Cortex of kidney (tissue), 1 donor: ENCODE measurements around the gene CYB5RL.

Experiments used
- DNase-seq: peaks from one replicate; lab custom pipeline; 2025; lab: John Stamatoyannopoulos, UW

Gene CYB5RL

GRCh38 chr1:54159733-54160316, 40.0 kb downstream of the CYB5RL start:
- DNase-seq = no peak

DNA sequence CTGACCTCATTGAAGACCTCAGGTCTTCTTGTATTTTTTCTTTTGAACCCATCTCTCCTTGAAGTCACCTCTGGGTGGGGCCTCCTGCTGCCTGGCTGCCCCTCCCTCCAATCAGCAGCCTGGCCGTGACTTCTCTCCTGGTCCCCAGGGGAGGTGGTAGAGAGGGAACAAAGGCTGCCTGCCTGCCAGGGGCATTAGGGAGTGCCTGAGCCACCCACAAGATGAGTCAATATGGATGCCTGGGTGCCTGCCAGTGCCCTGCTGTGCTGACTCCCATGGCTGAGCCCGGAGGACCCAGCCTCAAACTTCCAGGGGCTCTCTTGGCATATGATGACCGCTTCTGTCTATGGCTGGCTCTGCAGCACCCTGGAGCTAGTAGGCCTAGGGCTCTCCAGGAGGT, 41.8 kb downstream of the CYB5RL start:
- no peak for DNase-seq

DNA sequence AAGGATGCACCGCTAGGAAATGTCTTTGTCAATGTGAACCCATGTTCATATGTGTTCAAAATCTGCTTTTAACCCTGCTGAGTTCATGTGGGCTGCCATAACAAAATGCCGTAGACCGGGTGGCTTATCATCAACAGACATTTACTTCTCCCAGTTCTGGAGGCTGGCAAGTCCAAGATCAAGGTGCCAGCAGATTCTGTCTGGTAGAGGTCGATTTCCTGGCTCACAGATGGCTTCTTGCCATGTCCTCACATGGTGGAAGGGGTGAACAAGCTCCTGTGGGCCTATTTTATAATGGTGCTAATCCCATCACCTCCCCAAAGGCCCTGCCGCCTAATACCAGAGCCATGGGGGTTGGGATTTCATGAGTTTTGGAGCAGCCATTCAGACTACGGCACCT, 42.4 kb downstream of the CYB5RL start:
- DNase-seq = no peak

DNA sequence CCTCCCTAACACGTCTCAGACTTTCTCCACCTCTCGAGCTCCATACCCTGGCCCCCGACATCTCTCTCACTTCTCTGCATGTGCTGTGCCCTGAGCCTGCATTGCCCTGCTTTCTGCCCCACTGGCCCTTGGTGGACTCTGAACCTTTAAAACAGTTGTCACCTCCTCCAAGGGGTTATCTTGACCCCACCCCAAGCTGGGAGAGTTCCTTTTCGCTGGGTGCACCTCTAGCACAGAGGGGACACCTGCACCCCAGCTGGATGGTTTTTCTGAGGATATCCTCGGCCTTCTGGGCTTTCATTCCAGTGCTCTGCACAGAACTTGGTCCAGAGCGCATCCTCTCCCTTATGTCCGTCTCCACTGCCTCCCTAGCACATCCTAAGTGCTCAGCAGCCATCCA, 42.8 kb downstream of the CYB5RL start:
- no peak for DNase-seq

- DNase-seq = no peak
These were observed 43.6 kb downstream of the CYB5RL start for GRCh38 chr1:54156201-54156600.

DNA sequence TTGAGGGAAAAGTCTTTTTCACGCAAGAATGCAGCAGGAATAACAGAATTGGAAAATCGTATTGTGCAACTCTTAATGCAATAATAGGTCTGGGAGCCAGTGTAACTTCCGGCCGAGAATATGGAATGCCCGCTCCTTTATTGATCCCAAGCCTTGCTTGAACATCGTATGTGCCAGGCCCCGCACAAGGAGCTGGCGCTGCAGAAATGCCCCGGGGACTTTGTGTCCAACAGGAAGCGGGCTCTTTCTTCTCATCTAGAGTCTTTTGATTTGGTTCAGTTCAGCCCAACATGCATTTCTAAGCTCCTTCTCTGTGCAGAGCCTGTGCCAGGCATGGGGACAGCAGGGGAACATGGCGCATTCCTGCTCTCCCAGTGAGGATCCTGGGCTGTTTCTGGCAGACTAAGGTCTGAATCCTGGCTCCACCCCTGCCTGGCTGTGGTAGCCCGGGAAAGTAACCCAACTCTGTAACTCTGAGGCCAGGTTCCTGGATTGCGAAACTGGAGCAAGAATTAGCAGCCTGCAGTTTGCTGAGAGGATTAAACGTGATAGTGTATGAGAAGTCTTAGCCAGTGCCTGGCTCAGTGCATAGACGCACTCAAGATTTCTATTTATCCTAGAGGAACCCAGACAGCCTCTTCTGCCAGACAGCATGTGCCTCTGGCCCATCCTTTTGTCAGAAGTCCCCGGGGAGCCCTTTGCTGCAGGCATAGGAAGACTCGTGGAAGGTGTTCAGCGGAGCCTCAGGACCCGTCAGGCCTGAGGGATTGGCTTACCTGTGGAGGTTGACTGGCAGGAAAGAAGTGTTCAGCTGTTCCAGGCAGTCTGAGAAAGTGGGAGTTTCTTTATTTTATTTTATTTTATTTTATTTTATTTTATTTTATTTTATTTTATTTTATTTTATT, 46.0 kb downstream of the CYB5RL start:
- DNase-seq = no peak

- DNase-seq = no peak
These were observed 47.1 kb downstream of the CYB5RL start, which contains the start of gene CDCP2 for GRCh38 chr1:54152696-54153095. CDCP2 (minus strand) TSS chr1:54153000; CDS start chr1:54152922, 78 bp downstream.

- DNase-seq = no peak
These were observed 48.8 kb downstream of the CYB5RL start for GRCh38 chr1:54151013-54151412.
